IPS DF 4.7 (cell line): ENCODE results near the gene CD79B.
A peak's percentile ranks its signal among the peaks of the same experiment; 100 is the strongest.

Experiments
- DNase-seq: peaks from one replicate; pipeline ENCODE4 v3.0.0-alpha.2; 2013; ENCODE audit warnings: low spot score; ENCODE audit errors: extremely low read depth

CD79B gene

GRCh38 chr17:63931981-63932561 is at the start of gene CD79B:
TSS of gene CD79B (minus strand) at chr17:63932331. CDS start at chr17:63932261, 70 bp downstream.
- DNase-seq: no peak

- DNase-seq: no peak
These were observed 46.4 kb upstream of the CD79B start for GRCh38 chr17:63978272-63979200.

- no peak for DNase-seq
These were observed 44.6 kb upstream of the CD79B start for GRCh38 chr17:63976702-63977101.

- DNase-seq: no peak
These were observed 43.5 kb upstream of the CD79B start for GRCh38 chr17:63975541-63976092.

- DNase-seq: no peak
These were observed 42.6 kb upstream of the CD79B start for GRCh38 chr17:63974594-63975192.

- DNase-seq: no peak
These were observed 41.9 kb upstream of the CD79B start for GRCh38 chr17:63973930-63974593.

- DNase-seq: no peak
These were observed 41.1 kb upstream of the CD79B start for GRCh38 chr17:63973247-63973646.

GRCh38 chr17:63972796-63973195 is 40.7 kb upstream of the CD79B start, which contains the start of gene SCN4A:
TSS of gene SCN4A (minus strand) at chr17:63972918. CDS start at chr17:63972841, 77 bp downstream.
- no peak for DNase-seq

- DNase-seq: no peak
These were observed 37.1 kb upstream of the CD79B start for GRCh38 chr17:63969278-63969677.

- DNase-seq: no peak
These were observed 35.8 kb upstream of the CD79B start for GRCh38 chr17:63967953-63968352.

- no peak for DNase-seq
These were observed 34.6 kb upstream of the CD79B start for GRCh38 chr17:63966646-63967264.

- no peak for DNase-seq
These were observed 31.0 kb upstream of the CD79B start for GRCh38 chr17:63963123-63963522.

GRCh38 chr17:63962298-63962744 is 30.2 kb upstream of the CD79B start:
- DNase-seq: no peak

- DNase-seq: peak; percentile 84
These were observed 29.5 kb upstream of the CD79B start for GRCh38 chr17:63961355-63962212.

GRCh38 chr17:63960430-63960829 is 28.3 kb upstream of the CD79B start:
- DNase-seq: no peak

GRCh38 chr17:63960006-63960405 is 27.9 kb upstream of the CD79B start:
- no peak for DNase-seq

- no peak for DNase-seq
These were observed 24.3 kb upstream of the CD79B start for GRCh38 chr17:63956296-63956920.

- DNase-seq: no peak
These were observed 23.7 kb upstream of the CD79B start for GRCh38 chr17:63955791-63956190.

GRCh38 chr17:63955232-63955631 is 23.1 kb upstream of the CD79B start:
- DNase-seq: no peak
